ENCODE measurements around the gene KCNH1. TPM values are rescaled to one million over a fixed set of nuclear protein-coding genes. Genes with fewer than 3 reads are reported as not detected.

KCNH1 gene
- total RNA-seq, 2 experiments from 2014 or later, result not detected

DNA sequence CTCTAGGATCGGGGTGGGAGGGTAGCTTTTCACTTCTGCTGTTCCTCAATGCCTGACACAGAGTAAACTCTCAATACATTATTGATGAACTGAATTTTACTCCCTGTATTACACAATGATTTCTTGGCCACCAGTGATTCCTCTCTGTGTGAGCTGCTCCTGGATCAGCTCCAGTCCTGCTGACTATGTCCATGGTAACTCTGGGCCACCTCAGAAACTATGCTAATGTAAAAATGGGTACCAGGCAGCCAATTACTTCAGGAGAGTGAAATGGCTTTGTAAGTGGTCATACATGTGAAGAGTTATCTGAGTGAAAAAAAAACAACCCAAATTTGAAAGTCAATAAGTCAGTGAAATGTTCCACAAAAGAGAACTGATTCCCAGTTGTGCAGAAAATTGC is 311.0 kb downstream of the KCNH1 start:
- peaks cover 4% of the 10 kb centered on the region for H3K27me3 Mint-ChIP-seq

DNA sequence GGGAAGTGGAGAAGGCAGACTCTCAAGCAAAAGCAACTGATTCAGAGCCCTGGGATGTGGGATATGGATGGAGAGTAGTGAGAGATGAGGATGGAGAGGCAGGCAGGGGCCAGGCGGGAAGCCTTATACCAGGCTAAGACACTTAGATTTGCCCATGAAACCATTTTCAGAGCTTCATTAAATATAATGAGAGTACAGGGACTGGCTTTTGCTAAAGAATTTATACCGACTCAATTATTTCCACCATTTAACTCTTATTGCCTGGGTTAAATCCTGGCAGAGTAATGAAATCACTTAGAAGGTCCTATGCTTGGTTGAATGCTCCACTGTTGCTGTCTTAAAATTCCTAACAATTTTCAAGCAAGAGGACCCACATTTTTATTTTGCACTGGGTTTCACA is 311.7 kb downstream of the KCNH1 start:
- H3K27ac Mint-ChIP-seq, result no peak overlapping the region
- no peaks in the 10 kb centered on the region for H3K4me1 Mint-ChIP-seq (ENCODE audit: low read depth)
- H3K27me3 Mint-ChIP-seq, result peaks cover 4% of the 10 kb centered on the region
- ChIA-PET CTCF (no interaction called here), POLR2A (no interaction called here)
- no peaks in the 10 kb centered on the region for H3K36me3 Mint-ChIP-seq
- no peak overlapping the region for H3K4me3 Mint-ChIP-seq
- no peak for DNase-seq
- no peaks in the 10 kb centered on the region for H3K9me3 Mint-ChIP-seq
- intact Hi-C loops (cut with micrococcal nuclease), result no loop called here

More for the DNA sequence above, 311.0 kb downstream of the KCNH1 start:
- Mint-ChIP-seq H3K4me3 (no peak overlapping the region), H3K36me3 (no peaks in the 10 kb centered on the region), H3K9me3 (no peaks in the 10 kb centered on the region), H3K4me1 (ENCODE audit: low read depth) (no peaks in the 10 kb centered on the region), H3K27ac (no peak overlapping the region)
- POLR2A ChIA-PET, result no interaction called here
- DNase-seq, result no peak
- CTCF ChIA-PET, result no interaction called here
- intact Hi-C loops (cut with micrococcal nuclease), result no loop called here

DNA sequence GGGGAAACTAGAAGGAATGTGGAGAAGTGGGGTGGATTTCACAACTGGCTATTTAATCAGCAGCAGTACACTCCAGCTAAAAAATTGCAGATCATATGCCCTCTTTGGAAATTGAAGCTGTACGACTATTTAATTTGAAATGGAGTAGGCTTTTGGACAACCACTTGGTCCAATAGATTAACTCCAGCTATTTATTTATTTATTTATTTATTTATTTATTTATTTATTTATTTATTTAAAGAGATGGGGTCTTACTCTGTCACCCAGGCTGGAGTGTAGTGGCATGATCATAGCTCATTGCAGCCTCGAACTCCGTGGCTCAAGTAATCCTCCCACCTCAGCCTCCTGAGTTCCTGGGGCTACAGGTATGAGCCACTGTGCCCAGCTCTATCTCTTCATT is 312.3 kb downstream of the KCNH1 start:
- no peak for DNase-seq

DNA sequence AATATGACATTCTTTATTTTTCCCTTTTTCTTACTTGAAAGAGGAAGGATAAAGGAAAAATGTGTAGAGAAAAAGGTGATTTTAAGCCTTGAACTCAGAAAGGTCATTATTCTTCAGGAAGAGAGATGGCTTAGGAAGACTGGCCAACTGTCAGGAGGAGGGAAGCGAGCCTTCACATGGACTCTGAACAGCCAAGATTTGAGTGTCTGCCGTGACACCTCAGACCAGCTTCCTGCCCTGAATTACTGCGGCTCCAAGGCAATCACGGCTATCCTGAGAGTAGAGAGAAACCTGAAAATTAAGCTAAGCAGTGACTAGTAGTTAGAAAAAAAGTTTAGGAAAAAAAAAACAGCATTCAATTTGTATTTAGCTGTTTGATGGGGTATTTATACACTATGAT is 314.7 kb downstream of the KCNH1 start:
- intact Hi-C loops (cut with micrococcal nuclease), result no loop called here

More for the DNA sequence above, 312.3 kb downstream of the KCNH1 start:
- intact Hi-C loops (cut with micrococcal nuclease), result no loop called here
- no peaks in the 10 kb centered on the region for H3K36me3 Mint-ChIP-seq
- CTCF ChIA-PET, result no interaction called here
- no peaks in the 10 kb centered on the region for H3K9me3 Mint-ChIP-seq
- no peak overlapping the region for H3K27ac Mint-ChIP-seq
- H3K27me3 Mint-ChIP-seq, result peaks cover 4% of the 10 kb centered on the region
- no peak overlapping the region for H3K4me3 Mint-ChIP-seq
- no peaks in the 10 kb centered on the region for H3K4me1 Mint-ChIP-seq (ENCODE audit: low read depth)
- POLR2A ChIA-PET, result no interaction called here

DNA sequence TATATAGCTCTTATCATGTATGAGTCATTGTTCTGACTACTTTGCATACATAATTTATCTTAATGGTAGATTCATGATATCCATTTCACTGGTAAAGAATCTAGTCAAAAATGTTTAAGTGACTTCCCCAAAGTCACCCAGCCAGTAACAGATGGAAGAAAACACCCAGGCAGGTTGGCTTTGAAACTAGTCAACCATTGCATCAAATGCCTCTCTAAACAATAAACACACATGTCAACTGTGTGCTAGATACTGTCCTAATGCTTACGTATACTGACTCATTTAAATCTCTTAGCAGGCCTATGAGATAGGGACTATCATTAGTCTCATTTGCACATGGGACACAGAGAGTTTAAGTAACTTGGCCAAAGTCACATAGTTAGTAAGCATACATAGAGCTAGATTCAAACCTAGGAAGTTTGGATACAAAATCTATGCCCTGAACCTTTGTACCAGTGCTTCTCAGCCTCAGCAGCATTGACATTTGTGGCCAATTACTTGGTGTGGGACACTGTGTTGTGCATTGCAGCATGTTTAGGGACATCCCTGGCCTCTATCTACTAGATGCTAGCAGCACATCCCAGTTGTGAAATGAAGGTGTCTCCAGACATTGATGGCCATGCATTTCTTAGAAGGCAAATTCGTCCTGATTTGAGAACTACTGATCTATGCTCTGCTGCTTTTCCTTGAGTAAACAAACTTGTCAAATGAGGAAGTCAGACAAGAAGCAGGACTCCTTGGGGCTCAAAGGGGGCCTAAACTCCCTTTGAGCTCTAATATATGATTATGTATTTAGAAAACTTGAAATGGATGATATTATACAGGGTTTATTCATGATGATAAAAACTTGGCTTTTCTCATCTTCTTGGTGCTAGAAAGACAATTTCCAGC is 316.3 kb downstream of the KCNH1 start:
- Mint-ChIP-seq H3K27me3 (peaks cover 3% of the 10 kb centered on the region), H3K36me3 (no peaks in the 10 kb centered on the region), H3K4me3 (no peak overlapping the region), H3K9me3 (no peaks in the 10 kb centered on the region), H3K27ac (no peak overlapping the region), H3K4me1 (ENCODE audit: low read depth) (no peaks in the 10 kb centered on the region)
- intact Hi-C loops (cut with micrococcal nuclease), result no loop called here
- DNase-seq, result no peak
- CTCF ChIA-PET, result no interaction called here
- POLR2A ChIA-PET, result no interaction called here

More for the DNA sequence above, 314.7 kb downstream of the KCNH1 start:
- POLR2A ChIA-PET, result no interaction called here
- Mint-ChIP-seq H3K36me3 (no peaks in the 10 kb centered on the region), H3K4me3 (no peak overlapping the region), H3K27ac (no peak overlapping the region), H3K27me3 (peaks cover 2% of the 10 kb centered on the region), H3K4me1 (ENCODE audit: low read depth) (no peaks in the 10 kb centered on the region), H3K9me3 (no peaks in the 10 kb centered on the region)
- CTCF ChIA-PET, result no interaction called here
- DNase-seq, result no peak

DNA sequence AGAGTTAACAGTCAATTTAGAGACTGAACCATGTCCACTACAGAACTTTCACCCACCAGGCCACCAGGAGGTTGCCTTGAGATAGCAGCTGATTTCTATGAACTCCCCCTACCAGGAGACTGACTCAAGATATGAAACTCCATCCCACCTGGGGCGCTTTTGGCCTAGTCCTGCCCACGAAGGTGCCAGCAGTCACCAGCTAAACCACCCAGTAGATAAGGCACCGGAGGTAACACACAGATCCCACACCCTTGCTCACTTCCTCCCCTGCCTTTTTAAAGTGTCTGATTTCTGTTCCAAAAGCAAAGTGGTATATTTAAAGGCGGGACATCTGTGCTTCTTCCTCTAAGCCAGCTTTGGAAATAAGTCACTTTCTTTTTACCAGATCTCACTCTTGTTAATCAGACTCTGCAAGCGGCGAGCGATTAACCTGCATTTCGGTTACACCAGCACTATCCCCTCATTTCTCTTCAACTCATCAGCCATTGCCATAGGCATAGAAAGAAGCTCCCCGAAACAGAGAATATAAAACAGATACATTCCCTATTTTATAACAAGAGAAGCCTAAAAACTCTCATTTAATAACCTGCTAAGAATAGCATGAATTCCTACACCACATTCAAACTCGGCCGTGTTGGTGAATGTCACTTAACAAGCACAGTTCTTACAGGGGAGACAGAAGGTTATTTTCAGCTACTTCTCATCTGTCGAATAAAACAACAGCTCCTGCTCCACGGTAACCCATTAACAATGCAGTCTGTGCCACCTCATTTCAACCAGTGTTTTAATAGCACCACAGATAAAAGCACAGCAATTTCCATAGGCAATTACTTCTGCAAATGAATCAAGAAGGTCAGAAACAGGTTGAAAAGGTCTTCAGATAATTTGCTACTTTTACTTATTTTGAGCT is 318.1 kb downstream of the KCNH1 start:
- intact Hi-C loops (cut with micrococcal nuclease), result no loop called here
- CTCF ChIA-PET, result interaction anchor here (0.9 kb wide), 1 partner anchor 391 kb away, joined by 3 read pairs; no protein-coding TSS in a partner anchor

DNA sequence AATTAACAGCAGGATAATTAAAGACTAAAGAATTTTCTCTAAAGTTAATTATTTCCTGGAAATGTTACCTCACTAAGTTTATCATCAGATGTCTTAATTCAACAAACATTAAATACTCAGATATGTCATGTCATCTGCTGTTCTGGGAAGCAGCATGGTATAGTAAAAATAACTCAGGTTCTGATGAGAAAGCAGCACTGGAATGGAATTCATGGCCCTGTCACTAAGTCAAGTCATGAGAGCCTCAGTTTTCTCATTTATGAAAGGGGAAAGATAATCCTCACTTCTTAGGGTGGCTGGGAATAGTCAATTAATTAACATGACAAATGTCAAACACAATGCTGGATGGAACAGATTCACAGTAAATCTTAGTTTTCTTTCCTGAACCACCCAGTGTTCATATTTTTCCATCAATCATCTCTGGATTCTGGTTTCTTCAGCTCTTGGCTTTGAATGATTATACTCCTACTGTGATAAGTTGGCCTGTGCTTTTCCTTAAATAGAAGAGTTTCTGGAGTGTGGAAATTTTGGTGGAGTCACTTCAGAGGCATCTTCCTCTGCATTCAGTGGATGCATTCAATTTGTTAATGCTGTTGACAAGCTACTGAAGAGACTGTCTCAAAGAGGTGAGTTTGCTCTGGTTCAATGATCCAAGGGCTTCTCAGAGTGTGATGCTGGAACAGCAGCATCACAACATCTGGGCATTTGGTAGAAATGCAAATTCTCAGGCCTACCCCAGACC is 319.4 kb downstream of the KCNH1 start:
- Mint-ChIP-seq H3K4me1 (ENCODE audit: low read depth) (no peaks in the 10 kb centered on the region), H3K9me3 (no peaks in the 10 kb centered on the region), H3K4me3 (no peak overlapping the region), H3K27me3 (peaks cover 1% of the 10 kb centered on the region), H3K36me3 (no peaks in the 10 kb centered on the region), H3K27ac (no peak overlapping the region)
- ChIA-PET CTCF (no interaction called here), POLR2A (no interaction called here)
- DNase-seq, result no peak
- intact Hi-C loops (cut with micrococcal nuclease), result no loop called here

More for the DNA sequence above, 318.1 kb downstream of the KCNH1 start:
- H3K9me3 Mint-ChIP-seq, result no peaks in the 10 kb centered on the region
- POLR2A ChIA-PET, result no interaction called here
- no peaks in the 10 kb centered on the region for H3K36me3 Mint-ChIP-seq
- no peak overlapping the region for H3K27ac Mint-ChIP-seq
- H3K4me3 Mint-ChIP-seq, result no peak overlapping the region
- no peaks in the 10 kb centered on the region for H3K4me1 Mint-ChIP-seq (ENCODE audit: low read depth)
- H3K27me3 Mint-ChIP-seq, result peaks cover 3% of the 10 kb centered on the region
- DNase-seq, result no peak

DNA sequence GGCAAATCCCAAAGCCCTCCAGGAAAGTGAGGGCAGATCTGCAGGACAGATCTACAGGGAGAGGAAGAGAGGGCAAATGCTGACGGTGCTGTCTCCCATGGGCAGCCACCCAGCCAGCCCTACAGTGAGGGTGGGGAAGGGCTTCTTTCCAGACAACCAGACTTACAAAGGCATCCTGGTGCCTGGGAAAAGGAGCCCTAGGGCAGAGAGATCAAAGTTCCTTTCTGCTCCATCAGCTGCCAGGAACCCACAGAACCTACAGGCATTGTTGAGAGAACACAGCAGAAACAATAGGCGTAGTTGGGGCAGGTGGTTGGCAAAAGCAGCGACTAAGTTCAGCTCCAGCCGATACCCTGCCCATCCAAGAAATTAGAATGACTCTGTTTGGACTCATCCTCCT is 332.4 kb downstream of the KCNH1 start:
- Mint-ChIP-seq H3K27me3 (peaks cover 3% of the 10 kb centered on the region), H3K27ac (no peak overlapping the region), H3K4me3 (no peak overlapping the region), H3K9me3 (no peaks in the 10 kb centered on the region), H3K36me3 (no peaks in the 10 kb centered on the region), H3K4me1 (ENCODE audit: low read depth) (no peaks in the 10 kb centered on the region)
- no peak for DNase-seq
- CTCF ChIA-PET, result no interaction called here
- intact Hi-C loops (cut with micrococcal nuclease), result no loop called here
- POLR2A ChIA-PET, result no interaction called here

DNA sequence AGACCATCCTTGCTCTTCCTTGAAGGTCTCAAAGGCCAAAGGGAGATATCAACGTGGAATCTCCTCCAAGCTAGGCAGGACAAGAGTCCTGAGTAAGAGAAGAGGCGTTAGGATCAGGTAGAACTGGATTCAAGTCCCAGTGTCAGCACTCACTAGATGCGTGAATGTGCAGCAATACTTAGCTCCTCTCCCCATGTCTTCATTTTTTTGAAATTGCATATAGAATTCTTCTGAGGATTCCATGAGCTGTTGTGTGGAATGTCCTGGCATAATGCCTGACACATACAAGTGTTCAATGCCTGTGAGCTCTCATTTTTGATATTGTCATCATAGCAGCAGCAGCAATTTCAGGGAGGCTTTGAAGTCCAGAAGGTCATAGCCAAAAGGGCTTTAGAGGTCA is 333.2 kb downstream of the KCNH1 start:
- ChIA-PET POLR2A (no interaction called here), CTCF (no interaction called here)
- Mint-ChIP-seq H3K9me3 (no peaks in the 10 kb centered on the region), H3K27ac (no peak overlapping the region), H3K36me3 (no peaks in the 10 kb centered on the region), H3K27me3 (peaks cover 6% of the 10 kb centered on the region), H3K4me3 (no peak overlapping the region), H3K4me1 (ENCODE audit: low read depth) (no peaks in the 10 kb centered on the region)
- no peak for DNase-seq
- intact Hi-C loops (cut with micrococcal nuclease), result no loop called here

DNA sequence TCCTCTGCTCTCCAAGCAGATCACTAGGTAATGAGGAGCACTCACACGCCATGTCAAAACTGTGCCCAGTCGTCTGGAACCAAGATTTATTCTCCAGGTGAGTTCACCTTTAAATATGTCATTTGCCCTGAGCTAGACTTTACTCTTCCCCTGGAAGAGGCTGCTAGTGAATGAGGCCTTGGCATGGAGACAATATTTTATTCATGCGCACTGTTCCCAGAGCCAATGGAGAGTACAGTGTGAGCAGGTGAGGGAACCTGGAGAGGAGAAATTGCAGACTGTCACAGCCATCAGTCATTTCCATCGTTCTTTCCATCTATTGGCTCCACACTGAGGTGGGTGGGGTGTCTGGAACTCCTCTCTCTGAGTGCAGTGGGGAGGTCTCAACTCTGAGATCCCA is 333.6 kb downstream of the KCNH1 start:
- Mint-ChIP-seq H3K9me3 (no peaks in the 10 kb centered on the region), H3K27ac (no peak overlapping the region), H3K36me3 (no peaks in the 10 kb centered on the region), H3K4me3 (no peak overlapping the region), H3K4me1 (ENCODE audit: low read depth) (no peaks in the 10 kb centered on the region), H3K27me3 (peaks cover 6% of the 10 kb centered on the region)
- ChIA-PET CTCF (no interaction called here), POLR2A (no interaction called here)
- intact Hi-C loops (cut with micrococcal nuclease), result no loop called here
- no peak for DNase-seq

DNA sequence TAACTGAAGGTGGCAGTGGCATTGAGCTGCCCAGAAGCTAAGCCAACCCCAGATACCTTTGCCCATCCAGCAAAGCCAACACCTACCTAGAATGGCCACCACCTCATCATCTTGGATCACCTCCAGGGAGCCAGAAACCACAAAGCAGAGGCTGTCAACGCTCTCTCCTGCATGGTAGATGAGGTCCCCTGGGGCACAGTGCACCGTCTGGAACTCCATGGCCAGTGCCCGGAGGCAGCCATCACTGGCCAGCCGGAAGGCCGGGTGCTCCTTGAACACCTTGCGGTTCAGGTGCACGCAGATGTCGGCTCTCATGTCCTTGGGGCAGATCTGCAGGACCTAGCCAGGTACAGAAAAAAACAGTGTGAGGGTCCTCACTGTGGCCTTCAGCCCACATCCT is 336.5 kb downstream of the KCNH1 start:
- Mint-ChIP-seq H3K4me1 (ENCODE audit: low read depth) (no peaks in the 10 kb centered on the region), H3K36me3 (no peaks in the 10 kb centered on the region), H3K27ac (no peak overlapping the region), H3K27me3 (peaks cover 7% of the 10 kb centered on the region), H3K9me3 (no peaks in the 10 kb centered on the region), H3K4me3 (no peak overlapping the region)
- intact Hi-C loops (cut with micrococcal nuclease), result no loop called here
- no peak for DNase-seq
- POLR2A ChIA-PET, result no interaction called here
- CTCF ChIA-PET, result no interaction called here

DNA sequence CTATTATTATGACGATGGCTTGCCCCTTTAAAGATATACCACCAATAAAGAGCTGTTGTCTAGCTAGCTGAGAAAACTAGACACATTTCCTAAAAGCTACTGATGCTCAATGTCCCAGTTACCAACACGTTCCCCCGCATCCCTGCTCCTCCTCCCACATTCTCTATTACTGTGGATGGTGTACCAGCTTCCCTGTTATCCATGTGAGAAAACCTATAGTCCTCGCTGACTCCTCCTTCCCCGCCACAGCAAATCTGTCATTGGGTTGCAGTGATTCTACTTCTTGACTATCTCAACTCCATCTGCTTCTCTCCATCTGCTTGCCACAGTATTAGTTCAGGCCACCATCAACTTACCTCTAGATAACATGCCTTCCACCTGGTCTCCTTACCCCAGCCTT is 337.5 kb downstream of the KCNH1 start:
- CTCF ChIA-PET, result interaction anchor here (0.5 kb wide), 1 partner anchor 16 kb away, joined by 3 read pairs; no protein-coding TSS in a partner anchor
- H3K4me3 Mint-ChIP-seq, result no peak overlapping the region
- intact Hi-C loops (cut with micrococcal nuclease), result no loop called here

More for the DNA sequence above, 337.5 kb downstream of the KCNH1 start:
- Mint-ChIP-seq H3K4me1 (ENCODE audit: low read depth) (no peaks in the 10 kb centered on the region), H3K36me3 (no peaks in the 10 kb centered on the region), H3K27me3 (peaks cover 14% of the 10 kb centered on the region), H3K27ac (no peak overlapping the region), H3K9me3 (no peaks in the 10 kb centered on the region)
- POLR2A ChIA-PET, result no interaction called here
- DNase-seq, result no peak
